Psoas muscle (tissue), 8 donors: ENCODE results near the gene LTO1. TPM values are rescaled to one million over a fixed set of nuclear protein-coding genes. Genes with fewer than 3 reads are reported as not detected.

Source experiments
- ATAC-seq, 4 donors: fragments of 200-7000 bp; cut with Tn5 transposase; one replicate each; pipeline ENCODE4 v1.9.1; 2020; ENCODE audit warnings: moderate library complexity in 3 of 4, mild to moderate bottlenecking in 2 of 4
- DNase-seq, 2 donors: peaks; one replicate each; pipeline ENCODE4 v3.0.0-alpha.2; 2020
- H3K27ac ChIP-seq: fragments of 200-600 bp; one replicate; pipeline ENCODE4 v1.8.0; 2022
- H3K27me3 ChIP-seq, 3 donors: fragments of 200-600 bp in 1 of 3; one replicate each; pipeline versions ENCODE4 v1.6.1 to v1.8.0; 2013 to 2022; ENCODE audit warnings: low read length in 2 of 3, mild to moderate bottlenecking in 2 of 3, moderate library complexity in 1 of 3; ENCODE audit not compliant: insufficient read depth in 3 of 3
- H3K36me3 ChIP-seq, 2 donors: fragments of 200-600 bp in 1 of 2; one replicate each; pipeline versions ENCODE4 v1.6.1 to v1.8.0; 2013 to 2022; ENCODE audit warnings: low read depth in 1 of 2, mild to moderate bottlenecking in 1 of 2, moderate library complexity in 1 of 2; ENCODE audit not compliant: insufficient read depth in 1 of 2
- H3K4me1 ChIP-seq: fragments of 200-600 bp; one replicate; pipeline ENCODE4 v1.8.0; 2022
- H3K4me3 ChIP-seq: fragments of 200-600 bp; one replicate; pipeline ENCODE4 v1.8.0; 2022; ENCODE audit warnings: mild to moderate bottlenecking
- H3K9me3 ChIP-seq: fragments of 200-600 bp; one replicate; pipeline ENCODE4 v1.8.0; 2022
- CTCF ChIP-seq: fragments of 200-600 bp; IDR thresholded peaks from one replicate; pipeline ENCODE4 v1.8.0; 2022; ENCODE audit warnings: antibody characterized with exemption
- WGBS, 3 donors: extraction: QIAGEN DNeasy Blood & Tissue Kit; methylation state at CpG; one replicate each; pipeline versions ENCODE4 v1.1.6 to v1.1.7; 2013; 5-methylcytosine and 5-hydroxymethylcytosine counted together
- intact Hi-C, 2 donors: fragments of 100-400 bp; cut with DNase I; formaldehyde crosslinking; loops; one replicate each; pipeline versions ENCODE4 v1.11.0 to v1.14.2; 2022
- polyA plus RNA-seq, 3 donors: library from polyadenylated mRNA; stranded (reverse); fragments of 200-250 nt; gene quantifications; one replicate each; pipeline ENCODE4 v1.2.3, GENCODE V29; 2013
- total RNA-seq, 4 donors: library from RNA; stranded (reverse); fragmentation: NEBNext Ultra II Directional in 2 of 4; extraction: Animal tissue kit (Norgen Biotek cat#: 25700) in 2 of 4; gene quantifications; one replicate each; pipeline versions ENCODE4 v1.2.1 to v1.2.4, GENCODE V29; 2021 to 2023
- donor health status: healthy with polysubstance abuse.
- donor health status: DM: no; HTN: no; CAD: no; lungs with moderate emphysema.
- donor health status: Bipolar disorder and iron deficiency.
- donor health status: healthy.
- donor health status: DM: yes; HTN: yes; CAD: no.
- donor health status: DM: no; HTN: no; CAD: no.
- donor health status: DM: no; HTN: no; CAD: no.
- donor health status: DM: yes; HTN: yes; CAD: no.

The LTO1 gene
- total and polyA plus RNA-seq, 7 donors, result 8.5 to 28.1 (median 9.2) TPM

GRCh38 chr11:69702769-69703452, 27.8 kb upstream of the LTO1 start:
- Histone ChIP-seq H3K9me3 (no peaks in the 10 kb centered on the region), H3K36me3 (no peaks in the 10 kb centered on the region), H3K4me1 (peaks cover 6% of the 10 kb centered on the region), H3K27me3 (peaks cover 0 to 94% (median 30%) of the 10 kb centered on the region in 3 donors), H3K27ac (no peak overlapping the region), H3K4me3 (no peak overlapping the region)
- intact Hi-C loops, result no loop called here
- ATAC-seq, result no peak
- DNase-seq, result no peak
- no peak for TF ChIP-seq CTCF
- WGBS, 3 donors, result 8 to 13% (median 9%) methylated on average over 44 to 45 of the region's 45 CpGs

GRCh38 chr11:69702239-69702691, 27.1 kb upstream of the LTO1 start:
- Histone ChIP-seq H3K4me1 (peaks cover 6% of the 10 kb centered on the region), H3K9me3 (no peaks in the 10 kb centered on the region), H3K27ac (no peak overlapping the region), H3K27me3 (peaks cover 0 to 95% (median 30%) of the 10 kb centered on the region in 3 donors), H3K36me3 (no peaks in the 10 kb centered on the region), H3K4me3 (no peak overlapping the region)
- no peak for ATAC-seq
- 13 to 21% (median 17%) methylated on average over 32 to 35 of the region's 35 CpGs for WGBS, 3 donors
- DNase-seq, result no peak
- no peak for TF ChIP-seq CTCF
- intact Hi-C loops, result no loop called here

- no peak for ATAC-seq
- intact Hi-C loops, result no loop called here
- no peaks in the 10 kb centered on the region for H3K36me3 ChIP-seq
- no peak for TF ChIP-seq CTCF
- no peak overlapping the region for H3K27ac ChIP-seq
- peak in 1 of 2 donors; percentile 72 for DNase-seq
- H3K4me1 ChIP-seq, result peaks cover 6% of the 10 kb centered on the region
- no peak overlapping the region for H3K4me3 ChIP-seq
- peaks cover 0 to 94% (median 28%) of the 10 kb centered on the region in 3 donors for H3K27me3 ChIP-seq
- 37 to 41% (median 40%) methylated on average over 20 of the region's 20 CpGs for WGBS, 3 donors
- no peaks in the 10 kb centered on the region for H3K9me3 ChIP-seq
These were observed 25.4 kb upstream of the LTO1 start for GRCh38 chr11:69700278-69701140.

GRCh38 chr11:69699213-69699612, 24.1 kb upstream of the LTO1 start:
- no peak for TF ChIP-seq CTCF
- H3K4me1 ChIP-seq, result peaks cover under 1% of the 10 kb centered on the region
- H3K27me3 ChIP-seq, result peaks cover 0 to 94% (median 25%) of the 10 kb centered on the region in 3 donors
- intact Hi-C loops, result no loop called here
- H3K9me3 ChIP-seq, result no peaks in the 10 kb centered on the region
- WGBS, 3 donors, result 35 to 48% (median 45%) methylated on average over 13 of the region's 13 CpGs
- no peak overlapping the region for H3K27ac ChIP-seq
- no peak overlapping the region for H3K4me3 ChIP-seq
- ATAC-seq (no peak), DNase-seq (no peak)
- no peaks in the 10 kb centered on the region for H3K36me3 ChIP-seq
